ENCODE results near the gene KLK13.

GRCh38 chr19:51110666-51110971, 45.7 kb upstream of the KLK13 start:
- TF ChIP-seq, protein P1, sequence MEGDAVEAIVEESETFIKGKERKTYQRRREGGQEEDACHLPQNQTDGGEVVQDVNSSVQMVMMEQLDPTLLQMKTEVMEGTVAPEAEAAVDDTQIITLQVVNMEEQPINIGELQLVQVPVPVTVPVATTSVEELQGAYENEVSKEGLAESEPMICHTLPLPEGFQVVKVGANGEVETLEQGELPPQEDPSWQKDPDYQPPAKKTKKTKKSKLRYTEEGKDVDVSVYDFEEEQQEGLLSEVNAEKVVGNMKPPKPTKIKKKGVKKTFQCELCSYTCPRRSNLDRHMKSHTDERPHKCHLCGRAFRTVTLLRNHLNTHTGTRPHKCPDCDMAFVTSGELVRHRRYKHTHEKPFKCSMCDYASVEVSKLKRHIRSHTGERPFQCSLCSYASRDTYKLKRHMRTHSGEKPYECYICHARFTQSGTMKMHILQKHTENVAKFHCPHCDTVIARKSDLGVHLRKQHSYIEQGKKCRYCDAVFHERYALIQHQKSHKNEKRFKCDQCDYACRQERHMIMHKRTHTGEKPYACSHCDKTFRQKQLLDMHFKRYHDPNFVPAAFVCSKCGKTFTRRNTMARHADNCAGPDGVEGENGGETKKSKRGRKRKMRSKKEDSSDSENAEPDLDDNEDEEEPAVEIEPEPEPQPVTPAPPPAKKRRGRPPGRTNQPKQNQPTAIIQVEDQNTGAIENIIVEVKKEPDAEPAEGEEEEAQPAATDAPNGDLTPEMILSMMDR (optimal IDR thresholded peaks at IDR 0.05 in 1 of 3, IDR thresholded peaks at IDR 0.05 in 1 of 3, conservative IDR thresholded peaks at IDR 0.05 in 1 of 3; ENCODE audit: extremely low read depth in 1 of 3, insufficient read depth in 2 of 3, low read length in 3 of 3): no peak
- no peak for TF ChIP-seq EZH2 (IDR thresholded peaks at IDR 0.05; ENCODE audit: low read length)

All from keratinocyte (primary cell).